ENCODE data around the gene PTPRK. TPM values are rescaled to one million over a fixed set of nuclear protein-coding genes. Genes with fewer than 3 reads are reported as not detected.

The PTPRK gene
- total RNA-seq, 1 donor from 2014 or later, result 48.4 TPM

DNA sequence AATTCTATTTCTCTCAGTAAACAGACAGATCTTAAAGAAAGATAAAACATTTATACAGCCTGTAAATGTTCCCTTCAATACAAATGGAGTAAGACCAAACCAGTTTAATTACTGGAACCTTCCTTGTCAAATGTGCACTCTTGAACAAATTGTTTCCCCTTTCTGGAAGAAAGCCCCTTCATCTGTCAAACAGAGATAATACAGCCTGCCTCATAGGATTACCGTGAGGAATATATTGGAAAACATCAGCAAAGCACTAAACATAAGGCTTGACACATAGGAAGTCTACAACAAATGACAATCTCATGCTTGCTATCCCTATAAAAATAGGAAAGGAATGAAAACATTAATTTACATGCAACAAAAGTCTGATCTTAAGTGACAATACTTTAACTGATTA, 173.8 kb downstream of the PTPRK start:
- Histone ChIP-seq H3K4me3 (ENCODE audit: low read depth, low read length) (no peak overlapping the region), H3K36me3 (ENCODE audit: control insufficient read depth, insufficient read depth, low read length) (no peaks in the 10 kb centered on the region), H3K27me3 (ENCODE audit: control insufficient read depth, insufficient read depth, low read length) (no peaks in the 10 kb centered on the region)
- FAIRE-seq, result no peak
- DNase-seq (ENCODE audit: low read depth), result no peak
- TF ChIP-seq, protein P1, sequence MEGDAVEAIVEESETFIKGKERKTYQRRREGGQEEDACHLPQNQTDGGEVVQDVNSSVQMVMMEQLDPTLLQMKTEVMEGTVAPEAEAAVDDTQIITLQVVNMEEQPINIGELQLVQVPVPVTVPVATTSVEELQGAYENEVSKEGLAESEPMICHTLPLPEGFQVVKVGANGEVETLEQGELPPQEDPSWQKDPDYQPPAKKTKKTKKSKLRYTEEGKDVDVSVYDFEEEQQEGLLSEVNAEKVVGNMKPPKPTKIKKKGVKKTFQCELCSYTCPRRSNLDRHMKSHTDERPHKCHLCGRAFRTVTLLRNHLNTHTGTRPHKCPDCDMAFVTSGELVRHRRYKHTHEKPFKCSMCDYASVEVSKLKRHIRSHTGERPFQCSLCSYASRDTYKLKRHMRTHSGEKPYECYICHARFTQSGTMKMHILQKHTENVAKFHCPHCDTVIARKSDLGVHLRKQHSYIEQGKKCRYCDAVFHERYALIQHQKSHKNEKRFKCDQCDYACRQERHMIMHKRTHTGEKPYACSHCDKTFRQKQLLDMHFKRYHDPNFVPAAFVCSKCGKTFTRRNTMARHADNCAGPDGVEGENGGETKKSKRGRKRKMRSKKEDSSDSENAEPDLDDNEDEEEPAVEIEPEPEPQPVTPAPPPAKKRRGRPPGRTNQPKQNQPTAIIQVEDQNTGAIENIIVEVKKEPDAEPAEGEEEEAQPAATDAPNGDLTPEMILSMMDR (IDR thresholded peaks at IDR 0.05; ENCODE audit: insufficient read depth, low read length, severe bottlenecking), result no peak

DNA sequence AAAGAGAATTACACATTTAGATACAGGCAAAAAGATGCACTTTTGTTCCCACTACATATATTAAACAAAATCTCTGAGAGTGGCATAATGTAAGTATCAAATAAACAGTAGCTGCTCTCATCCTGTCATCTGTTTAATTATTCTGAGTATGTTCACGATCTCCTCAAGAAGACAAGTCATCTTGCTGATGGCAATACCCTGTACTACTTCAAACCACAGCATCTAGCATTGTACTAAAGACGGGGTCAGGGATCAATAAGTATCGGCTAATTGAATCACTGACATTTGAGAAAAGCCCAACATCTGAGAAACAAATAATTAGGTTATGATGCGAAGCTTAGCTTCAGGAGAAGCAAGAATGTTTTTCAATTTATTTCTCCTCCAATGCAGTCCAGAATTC, 175.1 kb downstream of the PTPRK start:
- Histone ChIP-seq H3K27me3 (ENCODE audit: control insufficient read depth, insufficient read depth, low read length) (no peaks in the 10 kb centered on the region), H3K4me3 (ENCODE audit: low read depth, low read length) (no peak overlapping the region), H3K36me3 (ENCODE audit: control insufficient read depth, insufficient read depth, low read length) (no peaks in the 10 kb centered on the region)
- no peak for FAIRE-seq
- TF ChIP-seq, protein P1 (IDR thresholded peaks at IDR 0.05; ENCODE audit: insufficient read depth, low read length, severe bottlenecking), result no peak
- no peak for DNase-seq (ENCODE audit: low read depth)

DNA sequence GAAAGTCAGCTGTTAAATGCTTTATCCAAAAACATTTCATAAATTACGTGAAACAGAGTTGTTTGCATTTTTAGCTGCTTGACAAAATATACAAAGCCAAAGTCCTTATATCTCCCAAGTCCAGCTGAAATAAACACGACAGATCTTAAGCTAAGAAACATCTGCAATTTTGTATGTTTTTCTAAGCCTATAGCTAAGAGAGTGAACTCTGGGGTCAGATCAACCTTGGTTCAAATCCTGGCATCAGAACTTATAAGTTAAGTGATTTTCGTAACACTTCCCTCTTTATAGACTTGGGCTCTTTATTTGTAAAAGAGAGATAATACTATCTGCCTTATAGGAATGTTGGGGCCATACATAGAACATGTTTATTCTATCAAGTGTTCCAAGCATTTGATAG, 176.7 kb downstream of the PTPRK start:
- FAIRE-seq (no peak), DNase-seq (ENCODE audit: low read depth) (no peak)
- H3K27me3 ChIP-seq (ENCODE audit: control insufficient read depth, insufficient read depth, low read length), result no peaks in the 10 kb centered on the region
- TF ChIP-seq, protein P1 (IDR thresholded peaks at IDR 0.05; ENCODE audit: insufficient read depth, low read length, severe bottlenecking), result no peak
- no peak overlapping the region for H3K4me3 ChIP-seq (ENCODE audit: low read depth, low read length)
- no peaks in the 10 kb centered on the region for H3K36me3 ChIP-seq (ENCODE audit: control insufficient read depth, insufficient read depth, low read length)

DNA sequence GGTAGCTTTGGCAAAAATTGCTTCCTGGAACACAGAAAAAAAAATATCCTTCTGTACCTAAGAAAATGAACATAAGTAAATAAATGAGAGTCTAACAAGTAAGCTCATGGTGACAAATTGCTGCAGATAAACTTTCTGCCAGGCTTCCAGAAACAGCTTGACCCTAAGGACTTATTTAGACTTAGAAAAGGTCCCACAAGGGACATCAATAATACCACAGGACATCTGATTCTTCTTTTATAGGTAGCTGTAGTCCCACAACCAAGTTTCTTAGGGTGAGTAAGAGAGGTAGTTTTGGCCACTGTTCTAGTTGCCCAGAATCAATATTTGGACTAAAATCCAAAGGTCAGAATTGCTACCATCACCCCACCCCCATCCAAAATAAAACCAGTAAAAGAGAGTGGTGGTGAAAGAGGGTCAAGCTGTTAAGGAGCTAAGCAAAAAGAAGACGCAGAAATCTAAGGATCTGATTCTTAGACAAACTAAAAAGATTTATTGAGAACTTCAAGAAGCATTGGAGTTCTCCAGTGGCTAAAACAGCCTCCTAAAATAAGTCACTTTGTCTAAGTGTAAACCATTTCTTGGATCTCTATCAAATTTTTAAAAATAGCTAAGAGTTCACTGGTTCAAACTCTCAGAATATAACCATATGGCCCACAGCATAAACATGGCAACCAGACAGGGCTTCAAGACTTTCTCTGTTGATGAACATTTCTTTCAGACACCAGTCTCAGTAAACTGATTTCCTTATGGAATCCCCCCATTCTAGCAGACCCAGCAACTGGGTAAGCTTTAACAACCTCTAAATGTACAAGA, 180.6 kb downstream of the PTPRK start:
- TF ChIP-seq, protein P1 (IDR thresholded peaks at IDR 0.05; ENCODE audit: insufficient read depth, low read length, severe bottlenecking), result no peak
- FAIRE-seq (no peak), DNase-seq (ENCODE audit: low read depth) (no peak)
- H3K36me3 ChIP-seq (ENCODE audit: control insufficient read depth, insufficient read depth, low read length), result no peaks in the 10 kb centered on the region
- no peak overlapping the region for H3K4me3 ChIP-seq (ENCODE audit: low read depth, low read length)
- no peaks in the 10 kb centered on the region for H3K27me3 ChIP-seq (ENCODE audit: control insufficient read depth, insufficient read depth, low read length)

GRCh38 chr6:128337619-128338018, 182.8 kb downstream of the PTPRK start:
- Histone ChIP-seq H3K4me3 (ENCODE audit: low read depth, low read length) (no peak overlapping the region), H3K36me3 (ENCODE audit: control insufficient read depth, insufficient read depth, low read length) (no peaks in the 10 kb centered on the region), H3K27me3 (ENCODE audit: control insufficient read depth, insufficient read depth, low read length) (no peaks in the 10 kb centered on the region)
- DNase-seq (ENCODE audit: low read depth) (peak; percentile 35), FAIRE-seq (no peak)
- TF ChIP-seq, protein P1 (IDR thresholded peaks at IDR 0.05; ENCODE audit: insufficient read depth, low read length, severe bottlenecking), result no peak

Measured in bronchial epithelial cell (primary cell).